ENCODE data around the gene TBC1D30.
"Not testable (repeated sequence)": the region's sequence is repeated elsewhere in the genome, so short reads cannot be mapped to it uniquely, and the experiment has no call there.

The TBC1D30 gene, protein sequence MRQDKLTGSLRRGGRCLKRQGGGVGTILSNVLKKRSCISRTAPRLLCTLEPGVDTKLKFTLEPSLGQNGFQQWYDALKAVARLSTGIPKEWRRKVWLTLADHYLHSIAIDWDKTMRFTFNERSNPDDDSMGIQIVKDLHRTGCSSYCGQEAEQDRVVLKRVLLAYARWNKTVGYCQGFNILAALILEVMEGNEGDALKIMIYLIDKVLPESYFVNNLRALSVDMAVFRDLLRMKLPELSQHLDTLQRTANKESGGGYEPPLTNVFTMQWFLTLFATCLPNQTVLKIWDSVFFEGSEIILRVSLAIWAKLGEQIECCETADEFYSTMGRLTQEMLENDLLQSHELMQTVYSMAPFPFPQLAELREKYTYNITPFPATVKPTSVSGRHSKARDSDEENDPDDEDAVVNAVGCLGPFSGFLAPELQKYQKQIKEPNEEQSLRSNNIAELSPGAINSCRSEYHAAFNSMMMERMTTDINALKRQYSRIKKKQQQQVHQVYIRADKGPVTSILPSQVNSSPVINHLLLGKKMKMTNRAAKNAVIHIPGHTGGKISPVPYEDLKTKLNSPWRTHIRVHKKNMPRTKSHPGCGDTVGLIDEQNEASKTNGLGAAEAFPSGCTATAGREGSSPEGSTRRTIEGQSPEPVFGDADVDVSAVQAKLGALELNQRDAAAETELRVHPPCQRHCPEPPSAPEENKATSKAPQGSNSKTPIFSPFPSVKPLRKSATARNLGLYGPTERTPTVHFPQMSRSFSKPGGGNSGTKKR

DNA sequence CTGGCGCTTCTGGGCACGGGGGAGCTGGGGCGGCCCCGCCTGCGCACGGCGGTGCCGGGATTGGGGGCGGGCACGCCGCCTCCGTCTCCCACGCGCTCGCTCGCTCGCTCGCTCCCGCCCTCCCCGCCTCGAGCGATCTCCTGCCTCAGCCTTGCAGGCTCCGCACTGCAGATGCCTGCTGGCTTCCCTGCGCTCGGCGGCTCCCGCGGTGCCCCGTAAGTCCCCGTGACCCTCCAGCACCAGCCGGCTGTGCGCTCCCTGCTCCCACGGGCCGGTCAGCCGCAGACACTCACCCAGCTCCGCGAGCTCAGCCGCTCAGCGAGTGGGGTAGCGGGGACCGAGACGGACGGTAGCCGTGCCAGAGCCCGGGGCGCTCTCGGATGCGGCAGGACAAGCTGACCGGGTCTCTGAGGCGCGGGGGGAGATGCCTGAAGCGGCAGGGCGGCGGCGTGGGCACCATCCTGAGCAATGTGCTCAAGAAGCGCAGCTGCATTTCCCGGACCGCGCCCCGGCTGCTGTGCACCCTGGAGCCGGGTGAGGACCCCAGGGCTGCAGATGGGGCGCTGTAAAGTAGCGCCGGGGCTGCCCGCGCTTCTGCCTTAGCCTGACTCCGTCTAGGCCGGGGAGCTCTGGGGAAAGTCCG, at the start of gene TBC1D30:
TSS of gene TBC1D30 (plus strand) at position 148 of the 643 bp plus-strand sequence. CDS start at position 381, 233 bp downstream.
- peak; percentile 34 for DNase-seq (ENCODE audit: low read depth)

DNA sequence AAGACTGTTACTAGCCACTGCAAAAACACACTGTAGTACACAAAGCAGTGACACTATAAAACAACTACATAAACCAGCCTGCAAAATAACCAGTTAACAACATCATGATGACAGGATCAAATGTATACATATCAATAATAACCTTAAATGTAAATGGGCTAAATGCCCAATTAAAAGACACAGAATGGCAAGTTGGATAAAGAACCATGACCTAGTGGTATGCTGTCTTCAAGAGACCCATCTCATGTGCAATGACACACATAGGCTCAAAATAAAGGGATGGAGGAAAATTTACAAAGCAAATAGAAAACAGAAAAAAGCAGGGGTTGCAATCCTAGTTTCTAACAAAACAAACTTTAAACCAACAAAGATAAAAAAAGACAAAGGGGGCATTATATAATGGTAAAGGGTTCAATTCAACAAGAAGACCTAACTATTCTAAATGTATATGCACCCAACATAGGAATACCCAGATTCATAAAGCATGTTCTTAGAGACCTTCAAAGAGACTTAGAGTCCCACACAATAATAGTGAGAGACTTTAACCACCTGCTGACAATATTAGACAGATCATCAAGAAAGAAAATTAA, 49.2 kb upstream of the TBC1D30 start:
- DNase-seq (ENCODE audit: low read depth), result not testable (repeated sequence)

DNA sequence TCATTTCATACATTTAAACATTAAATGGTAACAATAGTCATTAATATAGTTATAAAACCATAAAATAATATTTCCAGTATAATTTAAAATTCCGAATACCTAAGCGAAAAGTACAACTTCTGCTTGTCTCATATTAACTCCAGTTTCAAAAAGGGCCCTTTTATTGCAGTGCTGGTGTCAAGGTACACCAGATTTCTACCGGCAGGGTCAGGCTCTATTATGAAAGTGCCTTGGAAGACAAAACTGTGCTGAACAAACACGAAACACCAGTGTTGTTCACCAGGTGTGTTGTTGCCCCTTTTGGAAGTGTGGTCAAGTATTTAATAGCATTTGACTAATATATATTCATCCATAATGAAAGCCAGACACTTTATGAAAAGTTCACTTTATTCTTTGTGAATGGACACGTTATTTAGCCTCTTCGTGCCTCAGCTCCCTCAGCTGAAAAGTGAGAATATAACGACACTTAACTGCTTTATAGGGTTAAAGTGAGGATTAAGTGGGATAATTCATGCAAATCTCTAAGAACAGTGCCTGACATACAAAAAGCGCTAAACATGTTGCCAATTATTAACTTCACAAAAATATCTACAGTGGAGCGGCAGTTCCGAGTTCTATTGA, 45.0 kb upstream of the TBC1D30 start:
- no peak for DNase-seq (ENCODE audit: low read depth)

DNA sequence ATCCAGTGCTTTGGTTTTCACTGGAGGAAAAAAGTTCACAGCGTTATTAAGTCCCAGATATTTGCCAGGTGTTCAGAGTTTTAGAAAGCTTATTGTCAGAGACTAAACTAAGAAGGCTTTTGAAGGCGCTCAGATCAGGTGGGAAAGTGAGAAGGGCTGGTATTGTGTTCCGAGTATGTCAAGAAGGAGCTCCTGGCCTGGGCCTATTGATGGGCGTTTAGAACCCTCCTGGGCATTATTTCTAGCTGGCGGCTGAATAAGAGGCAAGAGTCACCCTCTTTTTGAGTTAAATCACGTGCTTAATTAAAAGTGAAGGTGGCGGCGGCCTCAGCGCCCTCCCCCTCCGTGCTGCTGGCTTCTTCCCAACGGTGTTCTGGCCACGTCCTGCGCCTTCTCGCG, 44.3 kb upstream of the TBC1D30 start:
- DNase-seq (ENCODE audit: low read depth), result no peak

DNA sequence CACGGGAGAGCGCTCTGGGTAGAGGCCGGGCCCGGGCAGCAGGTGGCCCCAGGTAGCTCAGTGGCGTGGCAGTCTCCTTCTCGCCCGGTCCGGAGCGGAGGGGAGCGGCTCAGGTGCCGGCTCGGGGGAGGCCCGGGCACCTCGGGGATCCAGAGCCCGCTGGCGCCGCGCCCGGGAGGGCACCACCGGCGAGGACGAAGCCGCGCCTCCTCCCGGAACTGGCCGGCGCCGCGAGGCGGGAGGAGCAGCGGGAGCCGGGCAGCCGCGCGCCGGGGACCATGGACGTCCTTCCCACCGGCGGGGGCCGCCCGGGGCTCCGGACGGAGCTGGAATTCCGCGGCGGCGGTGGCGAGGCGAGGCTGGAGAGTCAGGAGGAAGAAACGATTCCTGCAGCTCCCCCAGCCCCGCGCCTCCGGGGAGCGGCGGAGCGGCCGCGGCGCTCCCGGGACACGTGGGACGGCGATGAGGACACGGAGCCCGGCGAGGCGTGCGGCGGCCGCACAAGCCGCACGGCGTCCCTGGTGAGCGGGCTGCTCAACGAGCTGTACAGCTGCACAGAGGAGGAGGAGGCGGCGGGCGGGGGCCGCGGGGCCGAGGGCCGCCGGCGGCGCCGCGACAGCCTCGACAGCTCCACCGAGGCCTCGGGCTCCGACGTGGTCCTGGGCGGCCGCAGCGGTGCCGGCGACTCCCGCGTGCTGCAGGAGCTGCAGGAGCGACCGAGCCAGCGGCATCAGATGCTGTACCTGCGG, 43.7 kb upstream of the TBC1D30 start:
- DNase-seq (ENCODE audit: low read depth), result no peak

DNA sequence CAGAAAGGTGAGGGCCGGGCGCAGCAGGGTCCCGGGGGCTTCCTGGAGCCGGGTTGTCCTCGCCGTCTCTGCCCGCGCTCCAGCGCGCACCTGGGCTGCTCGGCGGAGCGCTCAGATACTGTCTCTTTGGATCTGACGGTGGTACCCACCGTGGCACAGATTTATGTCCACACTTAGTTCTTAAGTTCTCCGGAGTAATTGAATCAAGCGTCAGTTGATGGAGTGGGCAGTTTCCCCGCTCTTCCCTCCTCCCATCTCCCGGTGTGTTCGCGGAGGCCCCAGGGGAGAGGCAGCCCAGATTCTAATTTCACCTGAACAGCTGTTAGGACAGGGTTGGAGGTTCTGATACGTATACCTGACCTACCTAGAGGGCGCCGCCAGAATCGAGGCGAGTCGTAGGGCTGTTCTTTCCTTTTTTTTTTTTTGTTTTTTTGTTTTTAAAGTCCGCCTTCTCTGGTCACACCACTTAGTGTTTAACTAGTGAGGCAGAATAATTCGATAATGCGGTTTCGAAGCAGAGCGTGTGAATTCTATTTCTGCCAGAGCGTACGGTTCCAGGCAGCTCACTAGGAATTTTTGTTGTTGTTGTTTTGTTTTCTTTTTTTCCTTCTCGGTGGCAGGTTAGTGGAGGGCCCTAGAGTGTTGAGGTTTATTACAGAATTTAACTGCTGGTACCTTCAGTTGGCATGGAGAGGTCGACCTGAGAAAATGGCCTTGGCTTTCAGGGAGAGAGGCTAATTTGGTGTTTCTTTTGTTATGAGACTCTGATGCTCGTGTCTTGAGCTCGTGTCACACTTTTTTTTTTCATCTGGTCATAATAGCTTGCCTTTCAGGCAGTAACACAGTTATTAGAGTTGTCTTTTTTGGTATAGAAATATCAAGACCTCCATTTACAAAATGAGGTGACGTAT, 42.9 kb upstream of the TBC1D30 start:
- no peak for DNase-seq (ENCODE audit: low read depth)

DNA sequence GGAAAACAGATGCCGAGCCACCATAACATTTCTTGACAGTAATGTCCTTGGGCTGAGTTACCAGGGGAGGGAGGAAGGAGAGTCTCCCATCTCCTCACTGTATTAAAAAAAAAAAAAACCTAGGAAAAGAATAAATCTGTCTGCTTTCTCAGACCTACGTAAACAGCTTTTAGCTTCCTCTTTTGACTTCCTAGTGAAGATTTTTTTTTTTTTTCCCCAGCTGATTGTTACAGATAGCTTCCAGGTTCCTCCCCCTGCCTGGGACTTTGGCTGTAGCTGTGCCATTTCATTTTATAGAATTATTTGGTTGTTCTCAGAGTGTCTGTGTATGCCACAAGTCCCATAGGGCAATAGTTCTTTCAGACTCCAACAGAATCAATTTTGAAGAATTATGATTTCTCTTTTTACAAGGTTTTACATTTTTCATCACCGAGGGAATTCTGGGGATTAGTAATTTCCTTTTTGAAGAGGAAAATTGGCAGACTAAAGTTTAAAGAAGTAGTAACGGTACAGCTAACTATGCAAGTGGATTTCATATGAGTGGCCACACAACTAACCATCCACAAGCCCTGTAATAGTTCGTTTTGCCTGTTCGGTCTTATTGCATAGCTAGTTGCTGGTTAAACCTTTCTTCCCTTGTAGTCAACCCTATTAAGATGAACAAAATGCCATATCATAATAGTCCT, 42.1 kb upstream of the TBC1D30 start:
- DNase-seq (ENCODE audit: low read depth), result no peak

DNA sequence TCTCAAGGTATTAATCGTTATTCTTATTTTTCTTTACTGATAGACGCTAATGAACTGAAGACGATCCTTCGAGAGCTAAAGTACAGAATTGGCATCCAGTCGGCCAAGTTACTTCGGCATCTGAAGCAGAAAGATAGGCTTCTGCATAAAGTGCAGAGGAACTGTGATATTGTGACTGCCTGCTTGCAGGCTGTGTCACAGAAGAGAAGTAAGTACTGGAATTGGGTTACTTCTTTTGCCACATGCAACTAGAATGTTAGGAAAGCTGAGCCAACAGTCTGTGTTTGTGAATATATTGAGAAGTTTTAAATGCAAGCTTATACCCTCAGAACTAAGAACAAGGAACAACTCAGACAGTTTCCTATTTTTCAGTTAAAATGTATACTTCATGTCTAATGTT, 38.6 kb upstream of the TBC1D30 start:
- DNase-seq (ENCODE audit: low read depth), result no peak

DNA sequence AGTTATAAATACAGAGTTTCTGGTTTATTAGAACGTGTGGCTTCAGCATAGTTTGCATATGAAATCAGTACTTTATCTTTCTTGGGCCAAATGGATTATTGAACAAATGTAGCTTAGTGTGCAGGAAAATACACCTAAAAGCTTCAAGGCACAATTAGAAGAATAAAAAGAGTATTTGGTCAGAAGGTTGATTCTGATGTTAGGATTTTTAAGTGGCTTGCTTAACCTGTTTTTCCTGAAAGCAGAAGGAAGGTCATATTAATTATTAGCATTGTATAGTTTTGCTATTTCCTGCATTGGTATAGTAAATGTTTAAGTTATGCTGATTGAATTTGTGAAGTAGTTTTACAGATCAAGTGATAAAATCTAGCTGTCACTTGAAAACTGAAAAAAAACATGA, 34.3 kb upstream of the TBC1D30 start:
- no peak for DNase-seq (ENCODE audit: low read depth)

DNA sequence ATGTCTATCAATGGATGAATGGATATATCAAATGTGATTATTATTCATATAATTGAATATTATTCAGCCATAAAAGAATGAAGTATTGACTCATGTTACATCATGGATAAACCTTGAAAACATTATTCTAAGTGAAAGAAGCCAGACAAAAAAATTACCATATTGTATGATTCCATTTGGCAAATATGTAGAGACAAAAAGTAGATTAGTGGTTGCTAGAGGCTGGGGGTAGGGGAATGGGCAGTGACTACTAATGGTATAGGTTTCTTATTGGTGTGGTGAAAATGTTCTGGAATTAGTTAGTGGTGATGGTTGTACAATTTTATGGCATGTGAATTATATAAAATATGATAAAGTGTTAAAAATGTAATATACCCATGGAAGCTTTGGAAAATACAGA, 33.4 kb upstream of the TBC1D30 start:
- no peak for DNase-seq (ENCODE audit: low read depth)

DNA sequence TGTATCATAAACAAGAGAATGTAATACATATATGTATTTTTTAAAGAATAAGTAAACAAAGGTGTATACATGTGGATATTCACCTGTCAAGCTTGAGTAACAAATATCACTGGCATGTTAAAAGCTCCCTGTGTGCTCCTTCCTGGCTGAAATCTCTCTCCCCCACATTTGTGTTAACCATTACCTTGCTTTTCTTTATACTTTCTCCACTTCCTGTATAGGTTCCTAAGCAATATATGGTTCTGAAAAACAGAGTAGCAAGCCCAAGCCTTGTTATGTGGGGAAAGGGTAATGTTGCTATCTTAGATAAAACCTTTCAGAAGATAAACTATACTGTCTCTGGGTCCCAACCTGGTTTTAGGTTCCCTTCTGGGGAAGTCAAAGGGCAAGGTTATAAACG, 32.3 kb upstream of the TBC1D30 start:
- DNase-seq (ENCODE audit: low read depth), result no peak

DNA sequence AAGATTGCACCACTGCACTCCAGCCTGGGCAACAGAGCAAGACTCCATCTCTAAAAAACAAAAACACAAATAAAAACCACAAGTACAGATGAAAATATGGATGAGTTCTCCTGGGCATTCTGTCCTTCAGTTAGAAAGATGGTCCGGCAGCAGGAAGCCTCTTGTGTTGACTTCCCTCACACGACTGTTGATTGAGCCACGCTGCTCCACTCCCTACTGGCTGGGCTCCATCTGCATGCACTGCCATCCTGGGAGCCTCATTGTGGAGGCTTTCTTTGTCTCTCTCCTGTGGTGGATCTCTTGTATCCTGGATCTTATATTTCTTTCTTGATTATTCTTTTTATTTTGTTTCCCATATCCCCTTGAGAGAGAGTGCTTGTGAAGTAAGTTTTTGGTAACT, 30.8 kb upstream of the TBC1D30 start:
- no peak for DNase-seq (ENCODE audit: low read depth)

DNA sequence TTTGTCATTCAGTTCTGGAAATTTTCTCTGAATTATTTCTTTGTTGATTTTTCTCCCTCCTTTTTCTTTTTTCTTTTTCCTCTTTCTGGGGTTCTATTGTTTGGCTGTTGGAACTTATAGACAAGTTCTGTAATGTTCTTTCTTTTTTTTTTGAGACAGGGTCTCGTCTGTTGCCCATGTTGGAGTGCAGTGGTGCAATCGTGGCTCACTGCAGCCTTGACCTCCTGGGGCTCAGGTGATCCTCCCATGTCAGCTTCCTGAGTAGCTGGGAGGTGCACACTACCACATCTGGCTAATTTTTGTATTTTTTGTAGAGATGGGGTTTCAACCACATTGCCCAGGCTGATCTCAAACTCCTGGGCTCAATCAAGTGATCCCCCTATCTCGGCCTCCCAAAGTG, 30.1 kb upstream of the TBC1D30 start:
- no peak for DNase-seq (ENCODE audit: low read depth)

DNA sequence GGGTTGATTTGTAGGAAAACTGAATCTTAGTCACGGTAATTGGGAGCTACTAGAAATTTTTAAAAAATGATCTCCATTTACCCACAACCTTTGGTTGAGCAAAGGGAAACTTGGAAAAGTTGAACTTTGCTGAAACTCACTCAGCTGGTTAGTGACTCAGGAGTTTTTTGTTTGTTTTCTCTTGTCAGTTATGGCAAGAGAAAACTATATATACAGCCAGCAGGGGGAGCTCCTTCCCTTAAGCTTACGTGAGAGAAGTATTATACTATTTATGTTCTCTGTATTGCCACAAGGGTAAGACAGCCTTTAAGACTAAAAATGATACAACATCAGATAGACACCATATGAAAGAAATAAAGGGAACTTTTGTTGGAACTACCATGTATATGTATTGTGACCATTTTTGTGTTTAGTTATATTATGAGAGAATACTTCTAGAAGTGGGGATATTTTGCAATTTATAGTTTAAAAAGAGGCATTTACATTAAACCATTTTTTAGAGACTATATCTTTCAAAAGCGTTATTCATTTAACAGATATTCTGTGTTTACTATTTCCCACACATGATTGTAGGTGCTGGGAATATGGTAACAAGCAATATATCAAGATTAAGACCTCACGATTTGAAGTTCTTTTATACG, 28.1 kb upstream of the TBC1D30 start:
- DNase-seq (ENCODE audit: low read depth), result peak; percentile 94

DNA sequence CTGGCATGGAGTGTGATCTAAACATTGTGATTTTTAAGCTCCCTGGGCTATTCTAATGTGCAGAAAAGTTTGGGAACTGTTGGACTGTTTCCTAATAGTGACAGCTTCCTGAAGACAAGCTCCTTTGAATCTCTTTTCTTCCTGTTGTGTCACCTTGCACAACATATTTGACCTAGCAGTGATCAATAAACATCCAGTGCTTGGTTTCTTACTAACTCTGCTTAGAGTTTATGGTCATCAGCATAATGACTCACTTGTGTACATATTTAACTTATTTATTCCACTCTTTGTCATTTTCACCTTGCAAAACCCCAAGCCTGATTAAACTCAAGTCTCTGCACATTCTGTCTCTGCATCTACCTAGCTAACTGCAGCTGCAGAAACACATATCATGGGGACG, 27.3 kb upstream of the TBC1D30 start:
- DNase-seq (ENCODE audit: low read depth), result no peak

DNA sequence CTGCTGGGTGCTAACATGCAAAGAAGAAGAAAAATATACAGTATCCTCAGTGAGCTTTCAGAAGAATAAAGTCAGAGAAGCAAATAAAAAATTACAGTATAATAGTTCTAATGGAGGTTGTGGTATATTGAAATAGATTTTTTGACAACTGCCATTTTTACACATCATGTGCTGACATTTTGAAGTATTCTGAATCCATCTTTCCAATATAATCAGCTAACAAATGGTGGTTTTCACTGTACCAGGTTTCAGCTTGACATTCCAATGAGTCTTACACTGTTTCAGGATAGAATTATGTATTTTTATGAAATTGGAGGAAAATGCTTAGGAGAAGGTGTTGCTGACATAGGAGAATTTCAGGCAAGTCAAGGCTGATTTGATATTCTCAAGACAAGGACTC, 26.3 kb upstream of the TBC1D30 start:
- no peak for DNase-seq (ENCODE audit: low read depth)

DNA sequence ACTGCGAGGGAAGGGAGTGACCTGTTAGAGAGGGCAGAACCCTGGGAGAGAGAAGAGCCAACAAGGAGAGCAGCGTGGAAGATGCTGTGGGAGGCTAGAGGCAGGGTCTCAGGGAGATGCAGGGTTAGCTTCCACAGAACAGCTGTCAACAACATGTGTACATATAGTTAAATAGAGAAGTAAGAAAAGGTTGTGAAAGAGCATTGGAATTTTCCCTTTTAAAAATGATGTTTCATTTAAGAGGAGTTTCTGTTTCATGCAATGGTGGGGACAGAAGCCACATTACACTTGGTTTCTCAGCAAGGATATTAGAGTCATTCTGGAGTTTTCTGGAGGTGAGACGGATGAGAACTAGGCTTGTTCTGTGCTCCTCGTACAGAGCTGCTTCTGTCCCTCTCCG, 23.8 kb upstream of the TBC1D30 start:
- no peak for DNase-seq (ENCODE audit: low read depth)

DNA sequence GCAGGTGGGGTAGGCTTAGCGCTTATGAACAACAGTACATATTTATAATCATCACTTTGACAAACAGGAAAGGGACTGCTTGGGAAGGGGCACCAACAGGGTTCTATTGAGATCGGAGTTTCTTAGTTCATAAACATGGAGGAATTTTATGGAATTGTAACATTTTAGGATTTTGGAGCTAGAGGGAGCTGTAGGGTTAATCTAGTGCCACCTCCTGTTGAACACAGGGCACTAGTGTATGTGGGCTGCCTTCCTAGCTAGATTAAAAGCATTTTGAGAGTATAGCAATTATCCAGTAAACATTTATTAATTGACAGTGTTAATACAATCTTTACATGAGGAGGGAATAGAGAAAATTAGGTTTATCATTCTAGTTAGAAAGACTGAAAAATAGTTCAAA, 23.1 kb upstream of the TBC1D30 start:
- DNase-seq (ENCODE audit: low read depth), result no peak

DNA sequence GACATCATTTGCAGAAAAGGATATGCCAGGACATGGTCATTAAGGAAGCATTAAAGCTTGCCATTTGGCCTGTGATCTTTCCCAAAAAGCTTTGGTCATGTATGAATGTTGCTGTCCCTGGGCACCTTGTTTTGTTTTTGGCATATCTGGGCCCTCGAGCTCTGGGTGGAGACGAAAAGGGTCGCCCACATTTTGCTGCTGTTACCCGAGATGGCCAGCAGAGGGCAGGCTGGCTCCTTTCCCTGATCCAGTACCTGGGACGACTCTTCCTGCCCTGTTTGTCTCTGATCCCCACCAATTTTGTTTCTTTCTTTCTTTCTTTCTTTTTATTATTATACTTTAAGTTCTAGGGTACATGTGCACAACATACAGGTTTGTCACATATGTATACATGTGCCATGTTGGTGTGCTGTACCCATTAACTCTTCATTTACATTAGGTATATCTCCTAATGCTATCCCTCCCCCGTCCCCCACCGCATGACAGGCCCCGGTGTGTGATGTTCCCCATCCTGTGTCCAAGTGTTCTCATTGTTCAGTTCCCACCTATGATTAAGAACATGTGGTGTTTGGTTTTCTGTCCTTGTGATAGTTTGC, 22.2 kb upstream of the TBC1D30 start:
- DNase-seq (ENCODE audit: low read depth), result not testable (repeated sequence)
